ENCODE measurements around the gene NDST1.

DNA sequence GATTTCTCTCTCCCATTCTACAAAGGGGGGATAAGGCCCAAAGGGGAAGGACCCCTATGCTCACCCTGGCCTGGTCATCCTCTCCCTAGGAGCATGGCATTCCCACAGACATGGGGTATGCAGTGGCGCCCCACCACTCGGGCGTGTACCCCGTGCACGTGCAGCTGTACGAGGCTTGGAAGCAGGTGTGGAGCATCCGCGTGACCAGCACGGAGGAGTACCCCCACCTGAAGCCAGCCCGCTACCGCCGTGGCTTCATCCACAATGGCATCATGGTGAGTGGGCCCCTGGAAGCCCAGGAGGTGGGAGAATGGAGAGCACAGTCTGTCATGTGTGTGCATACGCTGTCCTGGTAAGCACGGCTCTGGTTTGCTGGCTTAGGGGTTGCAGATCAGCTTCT lies 27.7 kb downstream of the NDST1 start:
- TF ChIP-seq, protein P1, sequence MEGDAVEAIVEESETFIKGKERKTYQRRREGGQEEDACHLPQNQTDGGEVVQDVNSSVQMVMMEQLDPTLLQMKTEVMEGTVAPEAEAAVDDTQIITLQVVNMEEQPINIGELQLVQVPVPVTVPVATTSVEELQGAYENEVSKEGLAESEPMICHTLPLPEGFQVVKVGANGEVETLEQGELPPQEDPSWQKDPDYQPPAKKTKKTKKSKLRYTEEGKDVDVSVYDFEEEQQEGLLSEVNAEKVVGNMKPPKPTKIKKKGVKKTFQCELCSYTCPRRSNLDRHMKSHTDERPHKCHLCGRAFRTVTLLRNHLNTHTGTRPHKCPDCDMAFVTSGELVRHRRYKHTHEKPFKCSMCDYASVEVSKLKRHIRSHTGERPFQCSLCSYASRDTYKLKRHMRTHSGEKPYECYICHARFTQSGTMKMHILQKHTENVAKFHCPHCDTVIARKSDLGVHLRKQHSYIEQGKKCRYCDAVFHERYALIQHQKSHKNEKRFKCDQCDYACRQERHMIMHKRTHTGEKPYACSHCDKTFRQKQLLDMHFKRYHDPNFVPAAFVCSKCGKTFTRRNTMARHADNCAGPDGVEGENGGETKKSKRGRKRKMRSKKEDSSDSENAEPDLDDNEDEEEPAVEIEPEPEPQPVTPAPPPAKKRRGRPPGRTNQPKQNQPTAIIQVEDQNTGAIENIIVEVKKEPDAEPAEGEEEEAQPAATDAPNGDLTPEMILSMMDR (conservative IDR thresholded peaks at IDR 0.05) = no peak
- no peak for TF ChIP-seq ZFX (IDR thresholded peaks at IDR 0.05)
